ENCODE measurements around the gene DNTTIP2. TPM values are rescaled to one million over a fixed set of nuclear protein-coding genes. Genes with fewer than 3 reads are reported as not detected.
"Not testable (repeated sequence)": the region's sequence is repeated elsewhere in the genome, so short reads cannot be mapped to it uniquely, and the experiment has no call there.

The DNTTIP2 gene
- total RNA-seq, 1 donor from 2014 or later, result 46.4 TPM

GRCh38 chr1:93837961-93838360 is 41.0 kb downstream of the DNTTIP2 start:
- Mint-ChIP-seq H3K27ac (no peak overlapping the region), H3K9me3 (peaks cover 32% of the 10 kb centered on the region), H3K4me3 (no peak overlapping the region), H3K4me1 (no peaks in the 10 kb centered on the region), H3K27me3 (ENCODE audit: low read depth) (no peaks in the 10 kb centered on the region), H3K36me3 (peaks cover 29% of the 10 kb centered on the region)
- no peak for TF ChIP-seq CTCF (IDR thresholded peaks at IDR 0.05; ENCODE audit: unreplicated experiment)
- DNase-seq (ENCODE audit: low spot score in 2 of 2, unreplicated experiment in 2 of 2), result no peak

GRCh38 chr1:93833293-93833692 is 45.7 kb downstream of the DNTTIP2 start:
- not testable (repeated sequence) for H3K27ac Mint-ChIP-seq; H3K27me3 Mint-ChIP-seq (ENCODE audit: low read depth); DNase-seq (ENCODE audit: low spot score in 2 of 2, unreplicated experiment in 2 of 2); H3K4me1 Mint-ChIP-seq; H3K4me3 Mint-ChIP-seq
- Mint-ChIP-seq H3K36me3 (peaks cover 55% of the 10 kb centered on the region), H3K9me3 (peaks cover 58% of the 10 kb centered on the region)

GRCh38 chr1:93829061-93829460 is 49.9 kb downstream of the DNTTIP2 start:
- Mint-ChIP-seq H3K9me3 (peaks cover 35% of the 10 kb centered on the region), H3K4me3 (no peak overlapping the region), H3K27me3 (ENCODE audit: low read depth) (no peaks in the 10 kb centered on the region), H3K36me3 (peaks cover 35% of the 10 kb centered on the region), H3K27ac (peak overlapping the region; percentile 94), H3K4me1 (peaks cover 32% of the 10 kb centered on the region)
- DNase-seq (ENCODE audit: low spot score in 2 of 2, unreplicated experiment in 2 of 2), result no peak
- TF ChIP-seq CTCF (IDR thresholded peaks at IDR 0.05; ENCODE audit: unreplicated experiment), result no peak

GRCh38 chr1:93828367-93828755 is 50.6 kb downstream of the DNTTIP2 start:
- H3K36me3 Mint-ChIP-seq, result peaks cover 30% of the 10 kb centered on the region
- H3K27ac Mint-ChIP-seq, result peak overlapping the region; percentile 94
- H3K4me3 Mint-ChIP-seq, result no peak overlapping the region

GRCh38 chr1:93827633-93828366 is 51.2 kb downstream of the DNTTIP2 start:
- no peak for TF ChIP-seq CTCF (IDR thresholded peaks at IDR 0.05; ENCODE audit: unreplicated experiment)
- DNase-seq (ENCODE audit: low spot score in 2 of 2, unreplicated experiment in 2 of 2), result no peak
- Mint-ChIP-seq H3K9me3 (peaks cover 23% of the 10 kb centered on the region), H3K27me3 (ENCODE audit: low read depth) (no peaks in the 10 kb centered on the region), H3K27ac (peak overlapping the region; percentile 94), H3K4me3 (no peak overlapping the region), H3K36me3 (peaks cover 25% of the 10 kb centered on the region), H3K4me1 (peaks cover 32% of the 10 kb centered on the region)

More at GRCh38 chr1:93828367-93828755, 50.6 kb downstream of the DNTTIP2 start:
- no peaks in the 10 kb centered on the region for H3K27me3 Mint-ChIP-seq (ENCODE audit: low read depth)
- H3K9me3 Mint-ChIP-seq, result peaks cover 28% of the 10 kb centered on the region
- TF ChIP-seq CTCF (IDR thresholded peaks at IDR 0.05; ENCODE audit: unreplicated experiment), result no peak
- peaks cover 32% of the 10 kb centered on the region for H3K4me1 Mint-ChIP-seq
- no peak for DNase-seq (ENCODE audit: low spot score in 2 of 2, unreplicated experiment in 2 of 2)

- DNase-seq (ENCODE audit: low spot score in 2 of 2, unreplicated experiment in 2 of 2), result no peak
- no peak overlapping the region for H3K4me3 Mint-ChIP-seq
- peak overlapping the region; percentile 94 for H3K27ac Mint-ChIP-seq
Observed at GRCh38 chr1:93827128-93827527, 51.9 kb downstream of the DNTTIP2 start.

More at GRCh38 chr1:93827128-93827527, 51.9 kb downstream of the DNTTIP2 start:
- H3K4me1 Mint-ChIP-seq, result peaks cover 32% of the 10 kb centered on the region
- peaks cover 18% of the 10 kb centered on the region for H3K36me3 Mint-ChIP-seq
- no peak for TF ChIP-seq CTCF (IDR thresholded peaks at IDR 0.05; ENCODE audit: unreplicated experiment)
- H3K27me3 Mint-ChIP-seq (ENCODE audit: low read depth), result no peaks in the 10 kb centered on the region
- peaks cover 18% of the 10 kb centered on the region for H3K9me3 Mint-ChIP-seq

Measured in mesothelial cell of epicardium (in vitro differentiated cells).